H1 (cell line): Measurements from ENCODE around the gene FASTK. TPM values are rescaled to one million over a fixed set of nuclear protein-coding genes. Genes with fewer than 3 reads are reported as not detected.

Experiments
- CTCF ChIA-PET: fragments of 300-600 bp; sonication (Branson Sonifier 250); formaldehyde crosslinking; loops from one replicate; lab custom pipeline; 2021; ENCODE audit not compliant: partially characterized antibody; lab: Charles Lee
- POLR2A ChIA-PET: fragments of 300-600 bp; sonication (Branson Sonifier 250); formaldehyde crosslinking; loops from one replicate; lab custom pipeline; 2021; ENCODE audit warnings: inconsistent platforms; ENCODE audit not compliant: partially characterized antibody; lab: Charles Lee
- DNase-seq, 2 experiments: peaks; one replicate each; pipeline versions ENCODE4 v3.0.0 to v3.0.0-alpha.2; 2010 to 2022; ENCODE audit warnings: low spot score in 2 of 2, low read depth in 1 of 2, mixed read lengths in 1 of 2
- FAIRE-seq: peaks from 2 replicates; lab custom pipeline; 2011; peaks lifted over from hg19 to GRCh38; lab: Jason Lieb, UNC
- H2AFZ ChIP-seq: 2 replicates; pipeline ENCODE4 v1.8.1; 2012; ENCODE audit warnings: low read length, inconsistent platforms
- H2AK5ac ChIP-seq: 2 replicates; pipeline ENCODE4 v1.6.1; 2013; ENCODE audit warnings: low read depth, low read length
- H2BK120ac ChIP-seq: replicated peaks from 2 replicates; pipeline ENCODE3; 2013; ENCODE audit warnings: low read depth, low read length, inconsistent platforms
- H2BK12ac ChIP-seq: 2 replicates; pipeline ENCODE4 v1.6.1; 2013; ENCODE audit warnings: low read depth, low read length
- H2BK15ac ChIP-seq: 2 replicates; pipeline ENCODE4 v1.6.1; 2013; ENCODE audit warnings: low read length
- H2BK20ac ChIP-seq: 2 replicates; pipeline ENCODE4 v1.6.1; 2013; ENCODE audit warnings: low read length
- H2BK5ac ChIP-seq: 2 replicates; pipeline ENCODE4 v1.6.1; 2013; ENCODE audit warnings: low read depth, low read length
- H3K14ac ChIP-seq: 2 replicates; pipeline ENCODE4 v1.6.1; 2013; ENCODE audit warnings: inconsistent platforms; ENCODE audit not compliant: insufficient read length
- H3K18ac ChIP-seq: 2 replicates; pipeline ENCODE4 v1.6.1; 2013; ENCODE audit warnings: low read length; ENCODE audit errors: extremely low read depth
- H3K23ac ChIP-seq: 2 replicates; pipeline ENCODE4 v1.6.1; 2013; ENCODE audit warnings: inconsistent platforms; ENCODE audit not compliant: insufficient read length
- H3K23me2 ChIP-seq: 2 replicates; pipeline ENCODE4 v1.6.1; 2013; ENCODE audit warnings: low read depth, low read length
- H3K27ac ChIP-seq: 2 replicates; pipeline ENCODE4 v1.6.1; 2011; ENCODE audit warnings: low read depth, low read length, inconsistent platforms
- H3K27me3 ChIP-seq, 4 experiments: replicated peaks in 1 of 4; 1 replicate in 1 of 4; 2 replicates in 3 of 4; pipeline versions ENCODE4 v1.6.1 to v1.8.1; 2011 to 2013; ENCODE audit warnings: low read length in 3 of 4, mild to moderate bottlenecking in 3 of 4, inconsistent platforms in 2 of 4, mixed read lengths in 2 of 4, moderate library complexity in 1 of 4; ENCODE audit not compliant: control insufficient read depth in 3 of 4, insufficient read depth in 3 of 4; ENCODE audit errors: extremely low read depth in 1 of 4
- H3K36me3 ChIP-seq, 4 experiments: 2 replicates each; pipeline versions ENCODE4 v1.6.1 to v1.8.1; 2011 to 2013; ENCODE audit warnings: mild to moderate bottlenecking in 4 of 4, low read length in 3 of 4, moderate library complexity in 2 of 4, control low read depth in 1 of 4, inconsistent platforms in 1 of 4; ENCODE audit not compliant: insufficient read depth in 4 of 4, control insufficient read depth in 2 of 4
- H3K4ac ChIP-seq: replicated peaks from 2 replicates; pipeline ENCODE3; 2013; ENCODE audit warnings: low read length, low read depth, mixed read lengths, inconsistent platforms; ENCODE audit not compliant: insufficient read length
- H3K4me1 ChIP-seq, 4 experiments: replicated peaks in 1 of 4; 1 replicate in 1 of 4; 2 replicates in 3 of 4; pipeline versions ENCODE4 v1.6.1 to v1.8.1; 2011 to 2013; ENCODE audit warnings: low read length in 3 of 4, inconsistent platforms in 2 of 4, mixed read lengths in 1 of 4; ENCODE audit not compliant: insufficient read depth in 4 of 4, control insufficient read depth in 3 of 4
- H3K4me2 ChIP-seq, 2 experiments: 2 replicates each; pipeline versions ENCODE4 v1.6.1 to v1.8.1; 2011 to 2013; ENCODE audit warnings: low read depth in 2 of 2, low read length in 2 of 2, control low read depth in 1 of 2, inconsistent platforms in 1 of 2, mild to moderate bottlenecking in 1 of 2; ENCODE audit not compliant: insufficient read depth in 1 of 2
- H3K4me3 ChIP-seq, 4 experiments: fragments of 200-600, 300-600 bp in 1 of 4; sonication (generic), shearing (Covaris generic), sonication (Bioruptor Twin) in 1 of 4; 2 replicates each; pipeline versions ENCODE4 v1.5.1 to v1.8.1; 2011 to 2016; ENCODE audit warnings: low read length in 4 of 4, low read depth in 3 of 4, control low read depth in 2 of 4, inconsistent platforms in 2 of 4, mild to moderate bottlenecking in 2 of 4, mixed read lengths in 1 of 4, moderate library complexity in 1 of 4; ENCODE audit not compliant: insufficient read depth in 2 of 4; ENCODE audit errors: extremely low read depth in 1 of 4
- H3K56ac ChIP-seq: replicated peaks from 2 replicates; pipeline ENCODE3; 2013; ENCODE audit warnings: low read depth, mild to moderate bottlenecking, mixed read lengths, low read length, inconsistent platforms; ENCODE audit not compliant: insufficient read length
- H3K79me1 ChIP-seq: 2 replicates; pipeline ENCODE4 v1.6.1; 2013; ENCODE audit warnings: low read depth, low read length, control low read depth
- H3K79me2 ChIP-seq, 2 experiments: 2 replicates each; pipeline versions ENCODE4 v1.6.1 to v1.8.1; 2012 to 2013; ENCODE audit warnings: low read length in 2 of 2, mild to moderate bottlenecking in 2 of 2, inconsistent platforms in 1 of 2; ENCODE audit not compliant: insufficient read depth in 2 of 2, control insufficient read depth in 1 of 2
- H3K9ac ChIP-seq, 4 experiments: replicated peaks in 1 of 4; 1 replicate in 1 of 4; 2 replicates in 3 of 4; pipeline versions ENCODE4 v1.6.1 to v1.8.1; 2011 to 2013; ENCODE audit warnings: low read depth in 3 of 4, low read length in 3 of 4, control low read depth in 2 of 4, mild to moderate bottlenecking in 2 of 4, moderate library complexity in 2 of 4, inconsistent platforms in 1 of 4; ENCODE audit errors: extremely low read depth in 1 of 4
- H3K9me3 ChIP-seq, 2 experiments: 2 replicates each; pipeline versions ENCODE4 v1.6.1 to v1.8.1; 2012 to 2013; ENCODE audit warnings: mild to moderate bottlenecking in 2 of 2, moderate library complexity in 2 of 2, control low read depth in 1 of 2, inconsistent platforms in 1 of 2, low read depth in 1 of 2, low read length in 1 of 2, mixed read lengths in 1 of 2; ENCODE audit not compliant: insufficient read depth in 2 of 2
- H4K20me1 ChIP-seq, 2 experiments: replicated peaks in 1 of 2; 2 replicates each; pipeline versions ENCODE3 to v1.8.1; 2011 to 2013; ENCODE audit warnings: inconsistent platforms in 2 of 2, low read length in 2 of 2, mild to moderate bottlenecking in 1 of 2; ENCODE audit not compliant: insufficient read depth in 2 of 2, control insufficient read depth in 1 of 2
- H4K5ac ChIP-seq: 2 replicates; pipeline ENCODE4 v1.6.1; 2013; ENCODE audit warnings: low read length, low read depth, mixed read lengths, inconsistent platforms; ENCODE audit not compliant: insufficient read length
- H4K8ac ChIP-seq: 2 replicates; pipeline ENCODE4 v1.8.0; 2013; ENCODE audit warnings: mild to moderate bottlenecking, moderate library complexity, low read length, inconsistent platforms; ENCODE audit not compliant: insufficient read depth; ENCODE audit errors: extremely low read depth
- H4K91ac ChIP-seq: replicated peaks from 2 replicates; pipeline ENCODE3; 2013; ENCODE audit warnings: low read length, mixed read lengths, inconsistent platforms; ENCODE audit not compliant: insufficient read length
- E2F6 ChIP-seq: IDR thresholded peaks from 2 replicates; pipeline ENCODE4 v1.6.1; 2012; ENCODE audit warnings: inconsistent platforms
- JUN ChIP-seq: IDR thresholded peaks from 2 replicates; pipeline ENCODE4 v1.6.1; 2011; ENCODE audit warnings: low read depth, mild to moderate bottlenecking, improper control_type of control experiment, low read length
- KDM4A ChIP-seq: IDR thresholded peaks from one replicate; pipeline ENCODE4 v1.7.1; 2012; ENCODE audit warnings: low read depth, mild to moderate bottlenecking, moderate library complexity, low read length, inconsistent platforms; ENCODE audit not compliant: severe bottlenecking
- MAX ChIP-seq: IDR thresholded peaks from 2 replicates; pipeline ENCODE4 v1.6.1; 2012; ENCODE audit warnings: inconsistent platforms
- PHF8 ChIP-seq: fragments of 200-600 bp; sonication (generic); conservative IDR thresholded peaks from 2 replicates; pipeline ENCODE4 v1.7.1; 2012; ENCODE audit warnings: low read depth, mild to moderate bottlenecking, inconsistent platforms, low read length, moderate library complexity
- POU5F1 ChIP-seq: IDR thresholded peaks from 2 replicates; pipeline ENCODE4 v1.6.1; 2011; ENCODE audit warnings: low read depth, mild to moderate bottlenecking, low read length, moderate library complexity
- SIN3A ChIP-seq, 2 experiments: IDR thresholded peaks in 1 of 2; conservative IDR thresholded peaks in 1 of 2; 2 replicates each; pipeline ENCODE4 v1.6.1; 2011 to 2012; ENCODE audit warnings: low read length in 2 of 2, improper control_type of control experiment in 1 of 2, low read depth in 1 of 2, mild to moderate bottlenecking in 1 of 2
- SIX5 ChIP-seq: IDR thresholded peaks from 2 replicates; pipeline ENCODE4 v1.6.1; 2011; ENCODE audit warnings: mild to moderate bottlenecking, low read depth, low read length
- TAF7 ChIP-seq: optimal IDR thresholded peaks from 2 replicates; pipeline ENCODE3; 2011; ENCODE audit warnings: low read depth, mild to moderate bottlenecking, inconsistent platforms, low read length, moderate library complexity, borderline replicate concordance
- WGBS, 2 experiments: shearing (Covaris generic) in 1 of 2; methylation state at CpG; one replicate each; pipeline versions ENCODE4 v1.1.6 to v1.1.7; 2013 to 2015; ENCODE audit warnings: low lambda C conversion rate in 2 of 2, mixed read lengths in 2 of 2, inconsistent platforms in 1 of 2, low coverage in 1 of 2, missing lambda C conversion rate in 1 of 2; ENCODE audit not compliant: insufficient replicate concordance in 2 of 2, insufficient coverage in 1 of 2, insufficient read length in 1 of 2; ENCODE audit errors: extremely low coverage in 1 of 2, missing lambda C conversion rate in 1 of 2; 5-methylcytosine and 5-hydroxymethylcytosine counted together
- polyA plus RNA-seq, 7 experiments: library from polyadenylated mRNA; depleted of rRNA in 3 of 7; stranded (reverse) in 5 of 7; unstranded in 2 of 7; fragments of >200 nt in 5 of 7; fragments of 200-250 nt in 2 of 7; gene quantifications; 1 replicate in 5 of 7; 2 replicates in 1 of 7; 4 replicates in 1 of 7; pipeline versions ENCODE4 v1.2.1 to v1.2.3, GENCODE V29; 2011 to 2013; ENCODE audit warnings: missing spikeins in 2 of 7, mixed read lengths in 2 of 7
- total RNA-seq: library from RNA; stranded (reverse); fragmentation: NEBNext Ultra II Directional; extraction: Animal tissue kit (Norgen Biotek cat#: 25700); gene quantifications from 2 replicates; pipeline ENCODE4 v1.2.1, GENCODE V29; 2021

FASTK gene
- total and polyA plus RNA-seq, 2 of the 8 experiments (the other 6 are each of a cell fraction or from before 2014, with no cell fraction given), result 39.4 to 84.0 TPM

GRCh38 chr7:151083071-151083823 is 2.6 kb upstream of the FASTK start, which contains the start of gene TMUB1:
TSS of gene TMUB1 (minus strand) at chr7:151083493. CDS start at chr7:151082563, 930 bp downstream.
- Histone ChIP-seq H4K8ac (peak within 1 kb of the TSS; percentile 37; the same call in 1 of the 2 replicates), H3K27ac (no peak within 1 kb of the TSS), H3K14ac (no peak within 1 kb of the TSS), H2BK15ac (no peak within 1 kb of the TSS; the same call in 1 of the 2 replicates), H3K36me3 (no peaks in the 10 kb centered on the region), H3K4me2 (peak within 1 kb of the TSS; percentile 90 to 95), H3K9ac (peak within 1 kb of the TSS in 1 of 4 experiments; percentile 79; a peak in 1 of 7 replicates), H2BK5ac (no peak within 1 kb of the TSS), H4K20me1 (peaks cover 18 to 20% of the 10 kb centered on the region in 2 experiments), H2BK20ac (no peak within 1 kb of the TSS), H3K18ac (no peak within 1 kb of the TSS; the same call in 1 of the 2 replicates), H3K4ac (peak within 1 kb of the TSS; percentile 53), H3K27me3 (peaks cover 0 to 21% (median 14%) of the 10 kb centered on the region in 4 experiments; a peak in 6 of 7 replicates), H3K79me1 (peaks cover 12% of the 10 kb centered on the region), H2AK5ac (no peak within 1 kb of the TSS; the same call in 1 of the 2 replicates), H3K23ac (no peak within 1 kb of the TSS), H4K5ac (no peak within 1 kb of the TSS), H2AFZ (no peak within 1 kb of the TSS; the same call in 1 of the 2 replicates), H4K91ac (no peak within 1 kb of the TSS), H2BK12ac (peak within 1 kb of the TSS; percentile 80; the same call in 1 of the 2 replicates), H3K79me2 (peaks cover 0 to 19% of the 10 kb centered on the region in 2 experiments; a peak in 1 of 4 replicates), H3K23me2 (peaks cover 38% of the 10 kb centered on the region), H3K4me1 (peaks cover 3 to 51% (median 28%) of the 10 kb centered on the region in 4 experiments), H3K4me3 (peak within 1 kb of the TSS; percentile 48 to 85 (median 68)), H3K56ac (no peak within 1 kb of the TSS), H2BK120ac (no peak within 1 kb of the TSS), H3K9me3 (no peaks in the 10 kb centered on the region)
- FAIRE-seq, result no peak
- POLR2A ChIA-PET, result interaction anchor here (0.8 to 1.9 kb wide), 6 partner anchors 17 to 56 kb away, joined by 3 to 5 read pairs (median 4); partner anchors contain the start of gene SLC4A2
- DNase-seq, result peak in 1 of 2 experiments; percentile 87
- WGBS, 2 experiments, result 4% methylated on average over 18 of the region's 69 CpGs; no CpG with 5 or more reads in 1 of the 2 experiments
- CTCF ChIA-PET, result interaction anchor here (0.9 to 15.1 kb wide), 4 partner anchors 22 to 207 kb away, joined by 3 to 448 read pairs (median 11); no protein-coding TSS in a partner anchor
- TF ChIP-seq TAF7, result no peak
- peak; percentile 43; the same call in 1 of the 2 replicates for TF ChIP-seq SIX5
- no peak for TF ChIP-seq JUN
- TF ChIP-seq KDM4A, result peak; percentile 48
- TF ChIP-seq POU5F1, result no peak
- peak; percentile 50; the same call in 1 of the 2 replicates for TF ChIP-seq MAX
- TF ChIP-seq E2F6, result peak; percentile 21; the same call in 1 of the 2 replicates
- peak; percentile 49; the same call in 1 of the 2 replicates for TF ChIP-seq PHF8
- TF ChIP-seq SIN3A (conservative IDR thresholded peaks at IDR 0.05 in 1 of 2, IDR thresholded peaks at IDR 0.05 in 1 of 2; ENCODE audit: low read depth in 1 of 2, low read length in 2 of 2), result peak in 1 of 2 experiments; percentile 62; a peak in 1 of 4 replicates
